ENCODE results near the gene EREG. TPM values are rescaled to one million over a fixed set of nuclear protein-coding genes. Genes with fewer than 3 reads are reported as not detected.

The EREG gene
- total RNA-seq, 1 donor from 2014 or later = not detected

- no peak for DNase-seq
- Mint-ChIP-seq H3K27ac (no peak overlapping the region), H3K27me3 (peaks cover 41% of the 10 kb centered on the region), H3K4me1 (peaks cover 15% of the 10 kb centered on the region), H3K9me3 (no peaks in the 10 kb centered on the region), H3K36me3 (ENCODE audit: low read depth) (no peaks in the 10 kb centered on the region), H3K4me3 (no peak overlapping the region)
- intact Hi-C loops (cut with micrococcal nuclease) = no loop called here
Measured at GRCh38 chr4:74366367-74366911, 1.5 kb downstream of the EREG start.

- H3K27me3 Mint-ChIP-seq = peaks cover 39% of the 10 kb centered on the region
- peaks cover 15% of the 10 kb centered on the region for H3K4me1 Mint-ChIP-seq
- no peaks in the 10 kb centered on the region for H3K9me3 Mint-ChIP-seq
- no peak for DNase-seq
- intact Hi-C loops (cut with micrococcal nuclease) = no loop called here
- H3K4me3 Mint-ChIP-seq = no peak overlapping the region
- no peak overlapping the region for H3K27ac Mint-ChIP-seq
- H3K36me3 Mint-ChIP-seq (ENCODE audit: low read depth) = no peaks in the 10 kb centered on the region
Measured at GRCh38 chr4:74367656-74368290, 2.8 kb downstream of the EREG start.

GRCh38 chr4:74368596-74368995 lies 3.7 kb downstream of the EREG start:
- Mint-ChIP-seq H3K9me3 (no peaks in the 10 kb centered on the region), H3K27me3 (peaks cover 34% of the 10 kb centered on the region), H3K4me1 (peaks cover 15% of the 10 kb centered on the region), H3K27ac (no peak overlapping the region), H3K36me3 (ENCODE audit: low read depth) (no peaks in the 10 kb centered on the region), H3K4me3 (no peak overlapping the region)
- intact Hi-C loops (cut with micrococcal nuclease) = no loop called here
- no peak for DNase-seq

- Mint-ChIP-seq H3K27ac (no peak overlapping the region), H3K36me3 (ENCODE audit: low read depth) (no peaks in the 10 kb centered on the region), H3K4me3 (no peak overlapping the region), H3K4me1 (peaks cover 7% of the 10 kb centered on the region), H3K9me3 (no peaks in the 10 kb centered on the region), H3K27me3 (peaks cover 23% of the 10 kb centered on the region)
- intact Hi-C loops (cut with micrococcal nuclease) = loop anchor here (2.0 kb wide), 1 partner anchor 161 kb away; no protein-coding TSS in a partner anchor
- DNase-seq = no peak
Measured at GRCh38 chr4:74369855-74370254, 4.9 kb downstream of the EREG start.

GRCh38 chr4:74370912-74371311 lies 6.0 kb downstream of the EREG start:
- peaks cover 15% of the 10 kb centered on the region for H3K27me3 Mint-ChIP-seq
- H3K36me3 Mint-ChIP-seq (ENCODE audit: low read depth) = no peaks in the 10 kb centered on the region
- intact Hi-C loops (cut with micrococcal nuclease) = loop anchor here (1.0 to 2.0 kb wide), 2 partner anchors 160 to 304 kb away; no protein-coding TSS in a partner anchor
- no peak overlapping the region for H3K27ac Mint-ChIP-seq
- no peaks in the 10 kb centered on the region for H3K9me3 Mint-ChIP-seq
- H3K4me1 Mint-ChIP-seq = peaks cover 2% of the 10 kb centered on the region
- DNase-seq = peak; percentile 75
- no peak overlapping the region for H3K4me3 Mint-ChIP-seq

GRCh38 chr4:74374128-74374527 lies 9.2 kb downstream of the EREG start:
- H3K27ac Mint-ChIP-seq = no peak overlapping the region
- no peaks in the 10 kb centered on the region for H3K9me3 Mint-ChIP-seq
- no peak for DNase-seq
- H3K4me1 Mint-ChIP-seq = peaks cover 2% of the 10 kb centered on the region
- intact Hi-C loops (cut with micrococcal nuclease) = no loop called here
- H3K27me3 Mint-ChIP-seq = peaks cover 10% of the 10 kb centered on the region
- H3K36me3 Mint-ChIP-seq (ENCODE audit: low read depth) = no peaks in the 10 kb centered on the region
- no peak overlapping the region for H3K4me3 Mint-ChIP-seq

GRCh38 chr4:74374561-74375327 lies 9.8 kb downstream of the EREG start:
- no peak overlapping the region for H3K4me3 Mint-ChIP-seq
- H3K4me1 Mint-ChIP-seq = peaks cover 2% of the 10 kb centered on the region
- no peaks in the 10 kb centered on the region for H3K9me3 Mint-ChIP-seq
- no peak for DNase-seq
- intact Hi-C loops (cut with micrococcal nuclease) = loop anchor here (5.0 kb wide), 1 partner anchor 73 kb away; the partner anchor contains the start of gene AREG
- peaks cover 10% of the 10 kb centered on the region for H3K27me3 Mint-ChIP-seq
- no peaks in the 10 kb centered on the region for H3K36me3 Mint-ChIP-seq (ENCODE audit: low read depth)
- no peak overlapping the region for H3K27ac Mint-ChIP-seq

GRCh38 chr4:74375824-74376426 lies 11.0 kb downstream of the EREG start:
- peaks cover 10% of the 10 kb centered on the region for H3K27me3 Mint-ChIP-seq
- no peak overlapping the region for H3K4me3 Mint-ChIP-seq
- H3K27ac Mint-ChIP-seq = no peak overlapping the region
- DNase-seq = no peak
- intact Hi-C loops (cut with micrococcal nuclease) = loop anchor here (2.0 to 5.0 kb wide), 2 partner anchors 71 to 247 kb away; partner anchors contain the start of gene AREG
- peaks cover 2% of the 10 kb centered on the region for H3K4me1 Mint-ChIP-seq
- H3K36me3 Mint-ChIP-seq (ENCODE audit: low read depth) = no peaks in the 10 kb centered on the region
- H3K9me3 Mint-ChIP-seq = no peaks in the 10 kb centered on the region

GRCh38 chr4:74376888-74377483 lies 12.0 kb downstream of the EREG start:
- no peaks in the 10 kb centered on the region for H3K9me3 Mint-ChIP-seq
- H3K4me3 Mint-ChIP-seq = no peak overlapping the region
- H3K4me1 Mint-ChIP-seq = peaks cover 2% of the 10 kb centered on the region
- H3K27ac Mint-ChIP-seq = no peak overlapping the region
- no peak for DNase-seq
- H3K36me3 Mint-ChIP-seq (ENCODE audit: low read depth) = no peaks in the 10 kb centered on the region
- H3K27me3 Mint-ChIP-seq = peaks cover 8% of the 10 kb centered on the region
- intact Hi-C loops (cut with micrococcal nuclease) = loop anchor here (1.0 to 5.0 kb wide), 3 partner anchors 70 to 294 kb away; partner anchors contain the start of gene AREG

GRCh38 chr4:74377714-74378113 lies 12.8 kb downstream of the EREG start:
- DNase-seq = no peak
- intact Hi-C loops (cut with micrococcal nuclease) = loop anchor here (1.0 to 5.0 kb wide), 3 partner anchors 70 to 294 kb away; partner anchors contain the start of gene AREG
- Mint-ChIP-seq H3K4me1 (peaks cover 2% of the 10 kb centered on the region), H3K27me3 (peaks cover 7% of the 10 kb centered on the region), H3K36me3 (ENCODE audit: low read depth) (no peaks in the 10 kb centered on the region), H3K27ac (no peak overlapping the region), H3K4me3 (no peak overlapping the region), H3K9me3 (no peaks in the 10 kb centered on the region)

- no peaks in the 10 kb centered on the region for H3K9me3 Mint-ChIP-seq
- no peaks in the 10 kb centered on the region for H3K36me3 Mint-ChIP-seq (ENCODE audit: low read depth)
- no peak for DNase-seq
- peaks cover 7% of the 10 kb centered on the region for H3K27me3 Mint-ChIP-seq
- H3K4me1 Mint-ChIP-seq = peaks cover 2% of the 10 kb centered on the region
- intact Hi-C loops (cut with micrococcal nuclease) = loop anchor here (5.0 kb wide), 1 partner anchor 69 kb away; the partner anchor contains the start of gene AREG
- H3K4me3 Mint-ChIP-seq = no peak overlapping the region
- no peak overlapping the region for H3K27ac Mint-ChIP-seq
Measured at GRCh38 chr4:74378573-74378972, 13.6 kb downstream of the EREG start.

- intact Hi-C loops (cut with micrococcal nuclease) = loop anchor here (5.0 kb wide), 1 partner anchor 67 kb away; the partner anchor contains the start of gene AREG
- Mint-ChIP-seq H3K36me3 (ENCODE audit: low read depth) (no peaks in the 10 kb centered on the region), H3K9me3 (no peaks in the 10 kb centered on the region), H3K27me3 (peaks cover 8% of the 10 kb centered on the region), H3K27ac (no peak overlapping the region), H3K4me3 (no peak overlapping the region), H3K4me1 (no peaks in the 10 kb centered on the region)
- DNase-seq = no peak
Measured at GRCh38 chr4:74379912-74380311, 15.0 kb downstream of the EREG start.

- no peak overlapping the region for H3K4me3 Mint-ChIP-seq
- intact Hi-C loops (cut with micrococcal nuclease) = no loop called here
- H3K27me3 Mint-ChIP-seq = peaks cover 5% of the 10 kb centered on the region
Measured at GRCh38 chr4:74385386-74385785, 20.4 kb downstream of the EREG start.

More at GRCh38 chr4:74385386-74385785, 20.4 kb downstream of the EREG start:
- DNase-seq = no peak
- Mint-ChIP-seq H3K4me1 (no peaks in the 10 kb centered on the region), H3K9me3 (no peaks in the 10 kb centered on the region), H3K27ac (no peak overlapping the region), H3K36me3 (ENCODE audit: low read depth) (no peaks in the 10 kb centered on the region)

Data from activated CD4-positive, alpha-beta T cell treated with anti-CD3 and anti-CD28 coated beads, Interleukin-2, amount 10 ng/mL, durations not matched to agents 24 days and 14 days (primary cell).